DND-41 (cell line): ENCODE results near the gene CEMIP.

ENCODE experiments used
- CTCF ChIP-seq: IDR thresholded peaks from 2 replicates; pipeline ENCODE4 v1.5.1; 2012; ENCODE audit warnings: borderline replicate concordance, low read length, moderate library complexity, mild to moderate bottlenecking; ENCODE audit not compliant: poor library complexity, severe bottlenecking; ENCODE audit errors: extremely low read depth
- EZH2 ChIP-seq: IDR thresholded peaks from 3 replicates; pipeline ENCODE4 v1.6.1; 2012; ENCODE audit warnings: borderline replicate concordance, low read depth, mild to moderate bottlenecking, moderate library complexity, low read length, inconsistent platforms; ENCODE audit not compliant: severe bottlenecking

DNA sequence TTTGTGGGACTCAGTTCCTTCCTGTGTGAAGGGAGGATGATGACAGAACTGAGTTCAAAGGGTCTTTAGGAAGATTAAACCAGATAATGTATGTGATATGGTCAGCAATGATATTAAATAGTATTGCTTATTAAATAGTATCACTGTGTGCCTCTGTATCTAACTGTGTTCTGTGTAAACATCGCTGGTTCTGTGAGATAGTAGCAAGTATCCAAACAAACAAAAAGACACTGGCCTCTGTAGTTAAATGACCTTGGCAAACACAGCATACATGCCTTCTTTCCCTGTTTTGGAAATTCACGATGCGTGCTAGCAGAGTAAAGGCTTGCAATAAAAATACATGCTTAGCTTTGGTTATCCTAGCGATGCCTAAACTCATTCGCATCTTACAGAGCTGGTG is 134.4 kb downstream of the CEMIP start:
- TF ChIP-seq CTCF (no peak), EZH2 (no peak)
